Thyroid gland (tissue), 4 donors: ENCODE measurements around the gene SCUBE2. TPM values are rescaled to one million over a fixed set of nuclear protein-coding genes. Genes with fewer than 3 reads are reported as not detected.

Experiments
- DNase-seq, 2 donors: peaks; one replicate each; pipeline ENCODE4 v3.0.0-alpha.2; 2019
- H3K27ac ChIP-seq, 3 donors: fragments of 200-600 bp; sonication (generic); 1 replicate in 2 of 3; 2 replicates in 1 of 3; pipeline ENCODE4 v1.5.1; 2016 to 2019; ENCODE audit warnings: mild to moderate bottlenecking in 1 of 3, moderate library complexity in 1 of 3
- H3K27me3 ChIP-seq: fragments of 200-600 bp; sonication (generic); one replicate; pipeline ENCODE4 v1.5.1; 2019
- H3K36me3 ChIP-seq, 2 donors: fragments of 200-600 bp; sonication (generic); one replicate each; pipeline ENCODE4 v1.5.1; 2016 to 2019
- H3K4me1 ChIP-seq, 2 donors: fragments of 200-600 bp; sonication (generic); one replicate each; pipeline ENCODE4 v1.5.1; 2017 to 2019
- H3K4me3 ChIP-seq, 3 donors: fragments of 200-600 bp; sonication (generic); replicated peaks in 1 of 3; 1 replicate in 2 of 3; 2 replicates in 1 of 3; pipeline ENCODE4 v1.5.1; 2016; ENCODE audit warnings: mild to moderate bottlenecking in 1 of 3
- H3K9me3 ChIP-seq: fragments of 200-600 bp; sonication (generic); one replicate; pipeline ENCODE4 v1.5.1; 2017
- POLR2A ChIP-seq, 2 donors: fragments of 450-650 bp; IDR thresholded peaks; one replicate each; pipeline ENCODE4 v1.6.1; 2017; ENCODE audit warnings: antibody characterized with exemption in 2 of 2, mild to moderate bottlenecking in 2 of 2, moderate library complexity in 1 of 2
- WGBS, 2 donors: methylation state at CpG; one replicate each; pipeline ENCODE4 v1.1.5; 2017; 5-methylcytosine and 5-hydroxymethylcytosine counted together
- intact Hi-C: fragments of 100-400 bp; cut with DNase I; formaldehyde crosslinking; loops from one replicate; pipeline ENCODE4 v1.15.1; 2023
- total RNA-seq, 4 donors: library from RNA; depleted of rRNA; stranded (reverse); fragments of >200 nt; gene quantifications; one replicate each; pipeline ENCODE4 v1.2.3, GENCODE V29; 2016
- TF ChIP-seq, protein P1 (sequence below), 6 experiments: fragments of 200-600 bp in 3 of 6; fragments of 450-650 bp in 3 of 6; sonication (generic) in 3 of 6; IDR thresholded peaks; one replicate each; pipeline ENCODE4 v1.5.1; 2016 to 2019; ENCODE audit warnings: antibody characterized with exemption in 6 of 6, mild to moderate bottlenecking in 2 of 6, inconsistent platforms in 1 of 6, moderate library complexity in 1 of 6

SCUBE2 gene
- total RNA-seq, 4 donors from 2014 or later, result 1.2 to 4.9 (median 3.1) TPM

DNA sequence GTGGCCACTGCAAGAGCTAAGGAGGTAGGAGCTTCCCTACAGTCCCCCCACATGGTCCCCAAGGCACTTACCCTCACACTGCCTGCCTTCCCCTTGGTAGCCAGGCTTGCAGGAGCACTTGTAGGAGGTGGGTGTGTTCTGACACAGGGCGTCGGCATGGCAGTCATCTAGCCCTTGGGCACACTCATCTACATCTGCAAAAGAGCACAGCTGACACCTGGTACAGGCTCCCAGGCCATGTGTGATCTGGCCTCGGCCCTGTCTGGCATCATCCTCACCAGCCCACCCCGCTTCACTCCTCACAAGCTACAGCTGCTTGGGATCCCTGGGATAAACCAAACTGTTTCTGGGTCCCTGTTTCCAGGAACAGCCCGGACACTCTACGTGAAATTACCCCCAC lies 1.8 kb downstream of the SCUBE2 start:
- Histone ChIP-seq H3K27me3 (no peaks in the 10 kb centered on the region), H3K27ac (no peak overlapping the region), H3K9me3 (no peaks in the 10 kb centered on the region), H3K4me1 (peaks cover 0 to 5% of the 10 kb centered on the region in 2 donors), H3K36me3 (no peaks in the 10 kb centered on the region), H3K4me3 (no peak overlapping the region)
- no peak for DNase-seq
- WGBS, 2 donors, result 98 to 100% methylated on average over 4 to 6 of the region's 6 CpGs
- no peak for TF ChIP-seq POLR2A (IDR thresholded peaks at IDR 0.05)
- TF ChIP-seq, protein P1, sequence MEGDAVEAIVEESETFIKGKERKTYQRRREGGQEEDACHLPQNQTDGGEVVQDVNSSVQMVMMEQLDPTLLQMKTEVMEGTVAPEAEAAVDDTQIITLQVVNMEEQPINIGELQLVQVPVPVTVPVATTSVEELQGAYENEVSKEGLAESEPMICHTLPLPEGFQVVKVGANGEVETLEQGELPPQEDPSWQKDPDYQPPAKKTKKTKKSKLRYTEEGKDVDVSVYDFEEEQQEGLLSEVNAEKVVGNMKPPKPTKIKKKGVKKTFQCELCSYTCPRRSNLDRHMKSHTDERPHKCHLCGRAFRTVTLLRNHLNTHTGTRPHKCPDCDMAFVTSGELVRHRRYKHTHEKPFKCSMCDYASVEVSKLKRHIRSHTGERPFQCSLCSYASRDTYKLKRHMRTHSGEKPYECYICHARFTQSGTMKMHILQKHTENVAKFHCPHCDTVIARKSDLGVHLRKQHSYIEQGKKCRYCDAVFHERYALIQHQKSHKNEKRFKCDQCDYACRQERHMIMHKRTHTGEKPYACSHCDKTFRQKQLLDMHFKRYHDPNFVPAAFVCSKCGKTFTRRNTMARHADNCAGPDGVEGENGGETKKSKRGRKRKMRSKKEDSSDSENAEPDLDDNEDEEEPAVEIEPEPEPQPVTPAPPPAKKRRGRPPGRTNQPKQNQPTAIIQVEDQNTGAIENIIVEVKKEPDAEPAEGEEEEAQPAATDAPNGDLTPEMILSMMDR (IDR thresholded peaks at IDR 0.05), result no peak
- intact Hi-C loops, result no loop called here

DNA sequence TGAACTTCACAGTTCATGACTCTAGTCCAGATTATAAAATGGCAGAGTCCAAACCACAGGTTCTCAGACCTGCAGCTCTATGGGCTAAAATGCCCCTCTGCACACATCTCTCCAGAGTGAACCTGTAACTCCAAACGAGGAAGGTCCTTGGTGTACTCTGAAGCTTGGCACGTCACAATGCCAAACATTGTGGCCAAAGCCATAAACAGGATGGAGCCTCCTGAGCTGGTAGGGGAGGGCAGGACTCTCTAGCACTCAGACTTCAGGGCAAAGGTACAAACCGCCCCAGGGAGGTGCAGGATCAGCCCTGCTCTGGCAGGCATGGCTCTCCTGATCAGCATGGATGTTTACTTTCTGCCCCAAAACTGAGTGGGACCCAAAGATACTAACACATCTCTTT lies 2.3 kb downstream of the SCUBE2 start:
- TF ChIP-seq POLR2A (IDR thresholded peaks at IDR 0.05), result no peak
- TF ChIP-seq, protein P1 (IDR thresholded peaks at IDR 0.05), result no peak
- Histone ChIP-seq H3K27me3 (no peaks in the 10 kb centered on the region), H3K9me3 (no peaks in the 10 kb centered on the region), H3K27ac (no peak overlapping the region), H3K4me1 (peaks cover 0 to 5% of the 10 kb centered on the region in 2 donors), H3K36me3 (no peaks in the 10 kb centered on the region), H3K4me3 (no peak overlapping the region)
- 85 to 86% methylated on average over 3 of the region's 3 CpGs for WGBS, 2 donors
- no peak for DNase-seq
- intact Hi-C loops, result no loop called here

DNA sequence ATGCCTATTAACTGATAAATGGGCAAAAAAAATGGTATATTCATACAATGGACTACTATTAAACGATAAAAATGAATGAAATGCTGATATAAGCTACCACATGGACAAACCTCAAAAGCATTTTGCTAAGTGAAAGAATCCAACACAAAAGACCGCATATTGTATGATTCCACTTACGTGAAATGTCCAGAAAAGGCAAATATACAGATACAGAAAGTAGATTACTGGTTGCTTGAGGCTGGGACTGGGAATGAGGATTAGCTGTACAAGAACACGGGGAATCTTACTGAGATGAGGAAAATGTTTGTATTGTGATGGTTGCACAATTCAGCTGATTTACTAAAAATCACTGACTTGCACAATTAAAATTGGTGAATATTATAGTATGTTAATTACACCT lies 8.8 kb downstream of the SCUBE2 start:
- Histone ChIP-seq H3K4me1 (no peaks in the 10 kb centered on the region), H3K36me3 (no peaks in the 10 kb centered on the region), H3K4me3 (no peak overlapping the region), H3K27ac (no peak overlapping the region), H3K9me3 (no peaks in the 10 kb centered on the region), H3K27me3 (no peaks in the 10 kb centered on the region)
- DNase-seq, result no peak
- 93 to 94% methylated on average over 4 of the region's 4 CpGs for WGBS, 2 donors
- intact Hi-C loops, result no loop called here
- no peak for TF ChIP-seq POLR2A (IDR thresholded peaks at IDR 0.05)
- TF ChIP-seq, protein P1 (IDR thresholded peaks at IDR 0.05), result no peak

DNA sequence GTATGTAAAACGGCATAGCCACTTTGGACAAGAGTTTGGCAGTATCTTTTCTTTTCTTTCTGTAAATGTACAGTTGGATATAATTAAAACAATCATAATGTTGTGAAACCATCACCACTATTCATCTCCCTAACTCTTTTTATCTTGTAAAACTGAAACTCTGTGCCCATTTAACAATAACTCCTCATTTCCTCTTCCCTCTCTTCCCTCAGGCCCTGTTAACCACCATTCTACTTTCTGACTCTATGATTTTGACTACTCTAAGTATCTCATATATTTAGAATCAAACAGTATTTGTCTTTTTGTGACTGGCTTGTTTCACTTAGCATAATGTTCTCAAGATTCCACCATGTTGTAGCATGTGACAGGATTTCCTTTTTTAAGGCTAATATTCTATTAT lies 10.2 kb downstream of the SCUBE2 start:
- no peak for TF ChIP-seq POLR2A (IDR thresholded peaks at IDR 0.05)
- TF ChIP-seq, protein P1 (IDR thresholded peaks at IDR 0.05), result no peak
- no peaks in the 10 kb centered on the region for H3K9me3 ChIP-seq
- intact Hi-C loops, result no loop called here
- 82 to 84% methylated on average over 1 of the region's 1 CpG for WGBS, 2 donors
- no peaks in the 10 kb centered on the region for H3K27me3 ChIP-seq
- no peak overlapping the region for H3K27ac ChIP-seq
- no peaks in the 10 kb centered on the region for H3K36me3 ChIP-seq
- DNase-seq, result no peak
- H3K4me1 ChIP-seq, result no peaks in the 10 kb centered on the region
- no peak overlapping the region for H3K4me3 ChIP-seq

DNA sequence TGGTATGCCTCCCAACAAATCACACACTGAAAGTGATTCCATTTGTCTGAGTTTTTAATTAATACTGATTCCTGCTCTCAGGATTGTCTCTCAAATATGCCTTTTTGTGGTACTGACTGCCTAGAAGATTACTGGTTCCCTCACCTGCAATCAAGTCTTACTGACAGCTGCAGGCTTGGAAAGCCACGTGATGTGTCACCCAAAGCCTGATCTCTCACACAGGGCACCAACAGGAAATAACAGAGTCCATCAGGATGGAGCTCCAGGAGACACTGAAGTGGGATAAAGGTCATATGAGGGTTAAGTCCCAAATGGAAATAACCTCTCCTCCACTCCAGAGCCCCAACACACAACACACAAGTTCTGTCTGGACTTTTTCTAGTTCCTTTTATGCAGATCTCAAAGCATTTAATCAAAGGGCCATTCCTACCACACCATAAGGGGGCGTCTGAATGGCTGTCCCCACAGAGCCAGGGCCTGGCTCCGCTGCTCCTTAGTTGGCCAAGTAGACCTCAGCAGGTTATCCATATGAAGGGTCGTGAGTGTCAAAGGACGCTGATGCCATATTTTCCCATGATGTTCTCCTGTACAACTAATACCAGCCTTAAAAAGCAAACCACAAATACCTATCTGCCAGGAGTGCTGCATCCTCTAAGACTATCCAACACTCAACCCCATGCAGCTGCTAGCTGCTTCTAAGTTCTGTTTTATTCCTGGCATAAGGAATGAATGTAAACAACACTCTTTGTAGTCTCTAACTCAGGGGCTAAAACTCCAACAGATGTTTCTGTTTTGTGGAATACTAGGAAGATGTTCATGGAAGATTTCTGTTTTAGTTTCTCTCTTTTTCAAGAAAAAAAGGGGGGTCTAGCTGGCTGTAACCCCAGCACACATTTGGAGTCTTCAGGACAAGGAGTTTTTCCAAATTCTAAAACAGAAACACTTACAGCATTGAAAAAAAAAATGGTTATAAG lies 13.0 kb downstream of the SCUBE2 start:
- Histone ChIP-seq H3K4me1 (no peaks in the 10 kb centered on the region), H3K36me3 (no peaks in the 10 kb centered on the region), H3K9me3 (no peaks in the 10 kb centered on the region), H3K27me3 (no peaks in the 10 kb centered on the region), H3K27ac (no peak overlapping the region), H3K4me3 (no peak overlapping the region)
- TF ChIP-seq, protein P1 (IDR thresholded peaks at IDR 0.05), result no peak
- TF ChIP-seq POLR2A (IDR thresholded peaks at IDR 0.05), result no peak
- DNase-seq, result no peak
- intact Hi-C loops, result no loop called here
- 87% methylated on average over 5 of the region's 5 CpGs for WGBS, 2 donors
